Caki2 (cell line): Measurements from ENCODE around the gene SNTA1. TPM values are rescaled to one million over a fixed set of nuclear protein-coding genes. Genes with fewer than 3 reads are reported as not detected.
"Not testable (repeated sequence)": the region's sequence is repeated elsewhere in the genome, so short reads cannot be mapped to it uniquely, and the experiment has no call there.

ENCODE experiments used
- DNase-seq: peaks from one replicate; pipeline ENCODE4 v3.0.0-alpha.2; 2015; ENCODE audit warnings: low read depth
- in situ Hi-C: cut with HindIII; loops from 2 replicates; pipeline ENCODE4 v1.10.0; 2016; ENCODE audit warnings: low sequenced_read_pairs, low pct_unique_long_range_greater_than_20kb, mixed read lengths
- total RNA-seq: library from RNA; depleted of rRNA; stranded (reverse); fragments of >200 nt; shearing (Covaris generic); gene quantifications from 2 replicates; pipeline ENCODE4 v1.2.3, GENCODE V29; 2014; ENCODE audit warnings: low replicate concordance

The SNTA1 gene
- total RNA-seq, 1 experiment from 2014 or later, result 52.1 TPM

GRCh38 chr20:33438481-33438880 lies 5.1 kb downstream of the SNTA1 start:
- in situ Hi-C loops, result no loop called here
- DNase-seq, result no peak

- in situ Hi-C loops, result no loop called here
- no peak for DNase-seq
These were observed 6.2 kb downstream of the SNTA1 start for GRCh38 chr20:33437141-33437911.

DNA sequence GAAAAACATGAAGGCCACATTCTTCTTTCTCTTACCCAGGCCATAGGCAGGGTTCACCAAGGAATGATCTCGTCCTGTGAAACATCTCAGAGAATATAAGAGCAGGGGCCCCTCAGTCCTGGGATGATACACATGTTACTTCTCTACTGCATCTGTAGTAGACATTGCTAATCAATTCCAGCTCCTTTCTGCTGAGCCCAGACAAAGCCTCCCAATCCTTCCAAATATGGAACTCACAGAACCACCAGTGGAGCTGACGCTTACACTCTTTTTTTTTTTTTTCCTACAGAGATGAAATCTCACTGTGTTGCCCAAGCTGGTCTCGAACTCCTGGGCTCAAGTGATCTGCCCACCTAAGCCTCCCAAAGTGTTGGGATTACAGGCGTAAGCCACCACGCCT lies 9.1 kb downstream of the SNTA1 start:
- no peak for DNase-seq
- in situ Hi-C loops, result no loop called here

DNA sequence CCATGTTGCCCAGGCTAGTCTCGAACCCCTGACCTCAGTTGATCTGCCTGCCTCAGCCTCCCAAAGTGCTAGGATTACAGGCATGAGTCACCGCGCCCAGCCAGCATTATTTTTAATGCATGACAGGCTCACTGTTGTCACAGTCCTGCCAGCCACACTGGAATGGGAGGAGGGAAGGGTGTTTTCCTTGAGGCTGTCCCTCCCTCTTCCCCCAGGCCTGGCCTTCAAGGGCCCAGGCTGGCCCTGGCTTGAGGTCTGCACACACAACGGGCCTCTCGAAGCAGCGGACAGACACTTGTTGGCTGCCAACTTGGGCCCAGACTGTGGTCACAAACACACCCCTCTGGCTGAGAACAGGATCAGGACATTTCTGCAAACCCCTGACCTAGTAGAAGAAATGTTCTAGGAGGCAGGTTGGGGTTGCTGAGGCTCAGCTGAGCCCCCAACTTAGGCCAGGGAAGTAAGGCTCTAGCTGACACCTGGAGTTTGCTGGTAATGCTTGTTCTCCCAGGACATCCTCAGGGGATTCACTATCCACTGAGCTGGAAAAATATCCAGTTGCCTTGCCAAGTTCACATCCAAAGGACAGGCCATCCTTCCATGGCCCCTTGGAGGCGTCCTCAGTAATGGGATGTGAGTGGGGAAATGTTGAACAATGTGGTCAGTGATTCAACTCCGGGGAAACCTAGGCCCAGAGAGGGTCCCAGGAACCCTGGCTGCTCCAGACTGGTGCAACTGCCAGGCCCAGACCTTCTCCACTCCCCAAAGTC lies 9.9 kb downstream of the SNTA1 start:
- DNase-seq, result peak; percentile 86
- in situ Hi-C loops, result no loop called here

- no peak for DNase-seq
- in situ Hi-C loops, result no loop called here
These were observed 11.7 kb downstream of the SNTA1 start for GRCh38 chr20:33431797-33432381.

DNA sequence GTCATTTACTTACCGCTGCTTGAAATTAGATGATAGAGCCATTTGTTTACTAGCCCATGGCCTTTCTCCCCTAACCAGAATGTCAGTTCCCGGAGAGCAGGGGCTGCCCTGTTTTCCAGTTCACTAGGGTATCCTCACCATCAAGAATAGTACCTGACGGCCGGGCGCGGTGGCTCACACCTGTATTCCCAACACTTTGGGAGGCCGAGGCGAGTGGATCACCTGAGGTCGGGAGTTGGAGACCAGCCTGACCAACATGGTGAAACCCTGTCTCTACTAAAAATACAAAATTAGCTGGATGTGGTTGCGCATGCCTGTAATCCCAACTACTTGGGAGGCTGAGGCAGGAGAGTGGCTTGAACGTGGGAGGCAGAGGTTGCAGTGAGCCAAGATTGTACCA lies 19.7 kb downstream of the SNTA1 start:
- in situ Hi-C loops, DNase-seq: not testable (repeated sequence)

DNA sequence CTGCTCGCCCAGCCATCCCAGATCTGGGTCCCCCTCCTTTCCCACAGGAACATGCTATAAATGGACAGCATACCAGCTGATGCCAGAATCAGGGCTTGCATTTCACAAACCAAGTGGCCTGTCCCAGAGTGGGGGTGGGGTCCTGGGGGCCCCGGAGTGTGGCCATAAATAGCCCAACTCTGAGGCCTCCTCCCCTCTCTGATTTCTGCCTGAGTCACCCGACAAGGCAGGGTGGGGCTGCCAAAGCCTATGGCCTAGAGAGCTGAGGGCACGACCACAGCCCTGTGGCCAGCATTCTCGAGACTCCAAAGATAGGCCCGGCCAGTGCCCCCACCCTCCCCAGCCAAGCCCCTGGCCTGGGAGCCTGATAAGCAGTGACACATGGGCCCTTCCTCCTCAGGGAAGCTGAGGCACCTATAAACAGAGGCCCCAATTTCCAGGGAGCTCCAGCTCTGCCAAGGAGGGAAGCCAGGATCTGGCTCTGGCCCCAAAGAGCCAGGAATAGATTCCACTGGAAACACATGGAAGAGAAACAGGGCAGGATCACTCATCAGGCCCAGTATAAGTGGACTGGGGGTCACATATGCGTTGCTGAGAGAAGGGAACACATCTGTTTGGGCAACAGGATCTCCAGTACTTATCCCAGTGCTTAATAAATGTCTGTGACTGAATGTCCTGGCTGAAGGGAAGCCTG lies 20.3 kb downstream of the SNTA1 start:
- DNase-seq, result peak; percentile 39
- in situ Hi-C loops, result no loop called here

GRCh38 chr20:33419140-33419974 lies 24.2 kb downstream of the SNTA1 start:
- DNase-seq, result no peak
- in situ Hi-C loops, result no loop called here

GRCh38 chr20:33418033-33418432 lies 25.5 kb downstream of the SNTA1 start:
- DNase-seq, result no peak
- in situ Hi-C loops, result no loop called here

- in situ Hi-C loops, result no loop called here
- no peak for DNase-seq
These were observed 27.6 kb downstream of the SNTA1 start for GRCh38 chr20:33415948-33416347.

DNA sequence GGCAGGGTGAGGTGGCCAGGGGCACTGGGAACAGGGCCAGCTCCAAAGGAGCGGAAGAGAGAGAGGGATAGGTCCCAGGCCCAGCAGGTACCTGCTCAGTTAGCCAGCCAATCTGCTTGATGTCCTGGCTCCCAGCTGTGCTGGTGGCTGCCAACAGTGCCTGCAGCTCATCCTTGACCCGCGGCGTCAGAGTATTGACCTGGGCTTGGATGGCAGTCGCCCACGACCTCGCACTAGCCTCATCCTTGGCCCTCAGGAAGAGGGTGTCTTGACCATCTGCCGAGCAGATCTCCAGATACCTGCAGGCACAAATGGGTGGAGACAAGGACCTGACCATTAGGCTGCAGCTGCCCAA lies 31.1 kb downstream of the SNTA1 start:
- in situ Hi-C loops, result no loop called here
- DNase-seq, result no peak

DNA sequence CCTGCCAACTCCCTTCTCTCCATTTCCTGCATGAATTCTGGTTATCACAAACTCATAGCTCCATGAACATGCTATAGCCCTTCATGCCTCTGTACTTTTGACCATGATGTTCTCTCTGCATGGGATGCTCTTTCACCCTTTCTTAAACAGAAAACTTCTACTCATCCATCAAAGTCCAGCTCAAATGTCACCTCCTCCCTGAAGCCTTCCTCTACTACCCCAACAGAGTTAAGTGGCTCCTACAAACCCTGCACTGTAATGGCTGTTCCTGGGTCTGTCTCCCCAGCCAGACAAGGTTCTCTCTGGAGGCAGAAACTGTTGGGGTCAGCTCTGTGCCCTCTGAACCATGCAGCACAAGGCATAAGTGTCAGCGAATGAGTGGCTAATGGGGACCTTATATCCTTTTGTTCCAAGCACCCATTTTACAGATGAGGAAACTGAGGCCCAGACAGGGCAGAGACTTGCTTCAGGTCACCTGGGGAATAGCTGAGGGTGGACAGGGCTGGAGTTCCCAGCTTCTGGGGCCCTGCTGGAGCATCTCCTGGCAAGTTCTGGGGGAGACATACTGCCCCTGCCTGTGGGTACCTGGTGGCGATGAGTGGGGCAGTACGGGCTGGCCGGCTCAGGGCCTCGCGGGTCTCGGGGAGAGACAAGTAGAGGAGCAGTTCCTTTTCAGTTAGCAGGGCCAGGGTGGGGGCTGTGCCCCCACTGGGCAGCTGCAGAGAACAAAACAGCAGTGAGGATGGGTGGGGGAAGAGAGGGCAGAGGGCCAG lies 31.7 kb downstream of the SNTA1 start:
- no peak for DNase-seq
- in situ Hi-C loops, result no loop called here

- DNase-seq, result no peak
- in situ Hi-C loops, result no loop called here
These were observed 32.3 kb downstream of the SNTA1 start for GRCh38 chr20:33411242-33411641.

DNA sequence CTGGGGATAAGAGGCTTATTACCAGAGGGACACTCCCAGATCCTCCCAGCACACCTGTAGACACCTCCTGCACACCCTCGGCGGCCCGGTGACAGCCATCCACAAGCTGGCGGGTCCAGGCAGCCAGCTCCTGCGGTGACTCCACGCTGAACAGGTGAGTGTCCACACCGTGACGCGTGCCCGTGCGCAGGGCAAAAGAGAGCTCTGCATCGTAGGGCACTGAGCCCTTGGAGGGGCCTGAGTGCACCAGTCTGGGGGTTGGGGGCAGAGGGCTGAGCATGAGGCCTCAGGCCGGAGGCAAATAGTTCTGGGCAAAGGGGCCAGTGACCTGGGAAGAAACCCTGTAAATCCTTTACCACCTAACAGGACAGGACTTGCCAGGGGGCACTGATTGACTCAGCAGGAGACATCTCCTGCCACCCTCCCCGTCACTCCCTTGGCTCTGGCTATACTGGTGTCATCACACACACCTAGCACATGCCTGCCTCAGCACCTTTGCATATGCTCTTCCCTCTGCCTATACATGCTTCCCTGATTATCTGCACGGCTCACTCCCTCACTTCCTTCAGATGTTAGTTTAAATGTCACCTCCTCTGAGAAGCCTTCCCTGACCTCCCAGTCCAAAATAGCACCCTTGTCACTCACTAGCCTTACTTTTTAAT lies 33.4 kb downstream of the SNTA1 start:
- DNase-seq, result no peak
- in situ Hi-C loops, result no loop called here

GRCh38 chr20:33408716-33409654 lies 34.6 kb downstream of the SNTA1 start:
- DNase-seq, result no peak
- in situ Hi-C loops, result no loop called here

DNA sequence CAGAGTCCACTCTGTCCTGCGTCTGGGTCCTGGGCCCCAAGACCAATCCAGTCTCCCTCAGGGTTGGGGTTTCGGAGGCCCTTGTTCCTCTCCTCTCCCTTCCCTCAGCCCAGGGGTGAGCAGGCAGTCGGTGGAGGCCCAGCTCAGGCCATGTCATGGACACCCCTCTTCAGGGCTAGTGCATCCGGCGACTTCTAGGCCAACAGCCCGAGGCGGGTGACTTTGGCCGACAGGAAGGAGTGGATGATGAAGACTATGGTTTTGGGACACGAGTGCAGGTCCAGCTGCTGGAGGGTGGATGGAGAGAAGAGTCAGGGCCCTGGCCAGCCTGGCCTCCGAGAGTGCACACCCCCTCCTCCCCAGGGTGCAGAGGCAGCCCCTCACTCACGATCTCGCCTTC lies 35.2 kb downstream of the SNTA1 start:
- DNase-seq, result no peak
- in situ Hi-C loops, result no loop called here
